Activated T-cell treated with anti-CD3 and anti-CD28 coated beads, Interleukin-2, amount 50 U/mL, for 1 hour (primary cell): ENCODE data around the gene EIF1AD.
"Not testable (repeated sequence)": the region's sequence is repeated elsewhere in the genome, so short reads cannot be mapped to it uniquely, and the experiment has no call there.

Experiments
- DNase-seq: peaks from one replicate; pipeline ENCODE4 v3.0.0-alpha.2; 2020

The EIF1AD gene

GRCh38 chr11:66001942-66002647 is at the start of gene EIF1AD, which contains the start of gene BANF1:
EIF1AD (minus strand) TSS chr11:66002157; CDS start chr11:66000389, 1,768 bp downstream.
BANF1 (plus strand) TSS chr11:66002503; CDS start chr11:66003251, 748 bp downstream.
- DNase-seq, result peak; percentile 91

- no peak for DNase-seq
Observed at GRCh38 chr11:66051371-66051765, 49.4 kb upstream of the EIF1AD start.

- DNase-seq, result no peak
Observed at GRCh38 chr11:66050581-66051231, 48.7 kb upstream of the EIF1AD start.

GRCh38 chr11:66048547-66049323 is 46.8 kb upstream of the EIF1AD start, which contains the start of gene GAL3ST3:
GAL3ST3 (minus strand) TSS chr11:66049161; CDS start chr11:66045415, 3,746 bp downstream.
- DNase-seq, result no peak

- no peak for DNase-seq
Observed at GRCh38 chr11:66047541-66048365, 45.8 kb upstream of the EIF1AD start.

GRCh38 chr11:66046901-66047300 is 44.9 kb upstream of the EIF1AD start:
- no peak for DNase-seq

- DNase-seq, result peak; percentile 84
Observed at GRCh38 chr11:66045177-66045639, 43.3 kb upstream of the EIF1AD start.

- no peak for DNase-seq
Observed at GRCh38 chr11:66044757-66045156, 42.8 kb upstream of the EIF1AD start.

- no peak for DNase-seq
Observed at GRCh38 chr11:66042996-66043906, 41.3 kb upstream of the EIF1AD start.

- no peak for DNase-seq
Observed at GRCh38 chr11:66042227-66042995, 40.5 kb upstream of the EIF1AD start.

- no peak for DNase-seq
Observed at GRCh38 chr11:66039765-66040164, 37.8 kb upstream of the EIF1AD start.

GRCh38 chr11:66037327-66037726 is 35.4 kb upstream of the EIF1AD start:
- DNase-seq, result no peak

GRCh38 chr11:66036334-66036710 is 34.4 kb upstream of the EIF1AD start:
- DNase-seq, result no peak

- DNase-seq, result no peak
Observed at GRCh38 chr11:66035653-66036333, 33.8 kb upstream of the EIF1AD start.

GRCh38 chr11:66032957-66033735 is 31.2 kb upstream of the EIF1AD start:
- no peak for DNase-seq

- no peak for DNase-seq
Observed at GRCh38 chr11:66026017-66026529, 24.1 kb upstream of the EIF1AD start, which contains the start of gene CATSPER1. CATSPER1 (minus strand) TSS chr11:66026479; CDS start chr11:66026379, 100 bp downstream.

- not testable (repeated sequence) for DNase-seq
Observed at GRCh38 chr11:66023186-66023440, 21.2 kb upstream of the EIF1AD start.

GRCh38 chr11:66022401-66023185 is 20.6 kb upstream of the EIF1AD start:
- peak; percentile 87 for DNase-seq
